ENCODE results near the gene DPM2.

DNA sequence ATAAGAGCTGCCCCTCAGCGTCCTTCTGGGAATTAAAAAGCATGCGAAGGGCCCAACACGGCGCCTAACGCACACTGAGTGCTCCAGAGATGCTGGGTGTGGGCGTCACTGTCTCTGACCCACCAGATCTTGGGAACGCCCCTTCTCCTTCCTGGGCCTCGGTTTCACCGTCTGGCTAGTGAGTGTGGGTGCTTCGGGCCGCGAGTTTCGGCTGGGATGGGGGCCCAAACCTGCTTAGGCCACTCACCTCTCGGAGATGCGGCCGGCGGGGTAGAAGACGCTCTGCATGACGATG, 10.8 kb downstream of the DPM2 start:
- no peak for TF ChIP-seq CTCF (IDR thresholded peaks at IDR 0.05; ENCODE audit: insufficient read depth, low read depth, low read length)
- no peak for TF ChIP-seq EZH2 (IDR thresholded peaks at IDR 0.05; ENCODE audit: insufficient read depth, low read length)
